HepG2 (cell line): ENCODE results near the gene MYH7. TPM values are rescaled to one million over a fixed set of nuclear protein-coding genes. Genes with fewer than 3 reads are reported as not detected.

Source experiments
- AGO2 ChIP-seq: fragments of 200-400 bp; formaldehyde crosslinking; optimal IDR thresholded peaks from 2 replicates; pipeline ENCODE3; 2017; ENCODE audit warnings: mild to moderate bottlenecking, low read depth, low read length, moderate library complexity
- CHCHD3 ChIP-seq: sonication (generic); formaldehyde crosslinking; IDR thresholded peaks from 2 replicates; pipeline ENCODE4 v1.8.0; 2022; ENCODE audit warnings: mild to moderate bottlenecking, missing genetic modification reagents, moderate library complexity
- DDIT3 ChIP-seq: sonication (generic); formaldehyde crosslinking; IDR thresholded peaks from 2 replicates; pipeline ENCODE4 v1.4.0; 2020; ENCODE audit warnings: mild to moderate bottlenecking, missing genetic modification reagents
- EEA1 ChIP-seq: sonication (generic); formaldehyde crosslinking; IDR thresholded peaks from 2 replicates; pipeline ENCODE4 v1.5.1; 2020; ENCODE audit warnings: mild to moderate bottlenecking, missing genetic modification reagents, borderline replicate concordance
- EZH2 ChIP-seq: conservative IDR thresholded peaks from 2 replicates; pipeline ENCODE4 v1.6.1; 2012; ENCODE audit warnings: mild to moderate bottlenecking, low read depth, low read length, moderate library complexity
- MEIS1 ChIP-seq: sonication (generic); formaldehyde crosslinking; IDR thresholded peaks from 2 replicates; pipeline ENCODE4 v1.9.0; 2021; ENCODE audit warnings: mild to moderate bottlenecking, missing genetic modification reagents, moderate library complexity, borderline replicate concordance
- MTA1 ChIP-seq: sonication (generic); formaldehyde crosslinking; IDR thresholded peaks from 2 replicates; pipeline ENCODE4 v1.4.0; 2020; ENCODE audit warnings: missing genetic modification reagents, mild to moderate bottlenecking, borderline replicate concordance
- NR2C2 ChIP-seq: sonication (generic); formaldehyde crosslinking; IDR thresholded peaks from 2 replicates; pipeline ENCODE4 v1.4.0; 2020; ENCODE audit warnings: missing genetic modification reagents, mild to moderate bottlenecking, moderate library complexity, borderline replicate concordance
- SIX4 ChIP-seq: sonication (generic); formaldehyde crosslinking; IDR thresholded peaks from 2 replicates; pipeline ENCODE4 v1.4.0; 2020; ENCODE audit warnings: missing genetic modification reagents
- SP5 ChIP-seq: IDR thresholded peaks from 2 replicates; pipeline ENCODE4 v1.6.1; 2016; ENCODE audit warnings: low read depth, borderline replicate concordance
- ZBTB26 ChIP-seq: IDR thresholded peaks from 2 replicates; pipeline ENCODE4 v1.6.1; 2016; ENCODE audit warnings: missing compliant biosample characterization, missing genetic modification reagents, borderline replicate concordance
- ZBTB40 ChIP-seq, 2 experiments: fragments of 450-650 bp in 1 of 2; sonication (generic) in 1 of 2; formaldehyde crosslinking in 1 of 2; IDR thresholded peaks; 2 replicates each; pipeline versions ENCODE4 v1.6.1 to v1.8.0; 2016 to 2022; ENCODE audit warnings: antibody characterized with exemption in 1 of 2, mild to moderate bottlenecking in 1 of 2, missing genetic modification reagents in 1 of 2
- ZNF329 ChIP-seq: sonication (generic); formaldehyde crosslinking; IDR thresholded peaks from 2 replicates; pipeline ENCODE4 v1.9.0; 2021; ENCODE audit warnings: low read depth, mild to moderate bottlenecking, missing genetic modification reagents
- ZNF512B ChIP-seq: sonication (generic); formaldehyde crosslinking; IDR thresholded peaks from 2 replicates; pipeline ENCODE4 v1.5.1; 2020; ENCODE audit warnings: missing genetic modification reagents, mild to moderate bottlenecking, borderline replicate concordance
- polyA plus RNA-seq, 8 experiments: library from polyadenylated mRNA; depleted of rRNA in 3 of 8; stranded (reverse) in 7 of 8; unstranded in 1 of 8; fragments of >200 nt; fragmentation: Illumina TruSeq in 4 of 8; extraction: Trizol in 4 of 8; gene quantifications; 2 replicates each; pipeline versions ENCODE4 v1.2.1 to v1.2.3, GENCODE V29; 2011 to 2016; ENCODE audit warnings: low read depth in 4 of 8, missing spikeins in 1 of 8, mixed read lengths in 1 of 8; ENCODE audit not compliant: insufficient read depth in 1 of 8
- total RNA-seq, 5 experiments: library from RNA; depleted of rRNA; stranded (reverse); fragments of >200 nt; fragmentation: Illumina TruSeq; extraction: Trizol; gene quantifications; 2 replicates each; pipeline ENCODE4 v1.2.3, GENCODE V29; 2016; ENCODE audit warnings: low read depth in 1 of 5

MYH7 gene
- total and polyA plus RNA-seq, 2 of the 13 experiments (the other 11 are each of a cell fraction or from before 2014, with no cell fraction given) = 0.04 TPM; not detected in 1

GRCh38 chr14:23469127-23469905 lies 33.9 kb upstream of the MYH7 start, which contains the start of gene NGDN (continued):
- TF ChIP-seq EEA1 (CRISPR knock-in tag) = peak; percentile 93; the same call in 1 of the 2 replicates
- peak; percentile 72; the same call in 1 of the 2 replicates for TF ChIP-seq SP5 (CRISPR knock-in tag)
- no peak for TF ChIP-seq EZH2
- peak; percentile 92; the same call in 1 of the 2 replicates for TF ChIP-seq CHCHD3 (CRISPR knock-in tag)
- TF ChIP-seq ZNF329 (CRISPR knock-in tag) = peak; percentile 77; the same call in 1 of the 2 replicates
- TF ChIP-seq DDIT3 (CRISPR knock-in tag) = no peak
- peak; percentile 84 for TF ChIP-seq NR2C2 (CRISPR knock-in tag)
- no peak for TF ChIP-seq ZNF512B (CRISPR knock-in tag)
- TF ChIP-seq MEIS1 = peak; percentile 5; the same call in 1 of the 2 replicates
- no peak for TF ChIP-seq AGO2
- TF ChIP-seq ZBTB26 = peak; percentile 89
- TF ChIP-seq MTA1 (CRISPR knock-in tag) = no peak; the same call in 1 of the 2 replicates
- TF ChIP-seq SIX4 (CRISPR knock-in tag) = peak; percentile 88
- peak; percentile 92 for TF ChIP-seq ZBTB40 (IDR thresholded peaks at IDR 0.05)
- peak; percentile 90 for TF ChIP-seq ZBTB40 (CRISPR knock-in tag; IDR thresholded peaks at IDR 0.05)
